Sigmoid colon (tissue), 4 donors: ENCODE measurements around the gene NACA2.
"Not testable (repeated sequence)": the region's sequence is repeated elsewhere in the genome, so short reads cannot be mapped to it uniquely, and the experiment has no call there.

Source experiments
- EP300 ChIP-seq, 4 donors: sonication (generic); formaldehyde crosslinking; IDR thresholded peaks; one replicate each; pipeline ENCODE4 v1.6.1; 2017; ENCODE audit warnings: antibody characterized with exemption in 4 of 4
- POLR2A ChIP-seq, 2 donors: fragments of 450-650 bp; IDR thresholded peaks; one replicate each; pipeline ENCODE4 v1.6.1; 2016; ENCODE audit warnings: antibody characterized with exemption in 2 of 2, mild to moderate bottlenecking in 2 of 2, moderate library complexity in 2 of 2
- POLR2AphosphoS5 ChIP-seq, 4 donors: sonication (generic); formaldehyde crosslinking; IDR thresholded peaks; one replicate each; pipeline ENCODE4 v1.6.1; 2017; ENCODE audit warnings: antibody characterized with exemption in 4 of 4
- TF ChIP-seq, protein P1 (sequence below), 4 experiments: fragments of 450-650 bp in 3 of 4; fragments of 200-600 bp in 1 of 4; IDR thresholded peaks; one replicate each; pipeline ENCODE4 v1.5.1; 2016 to 2019; ENCODE audit warnings: antibody characterized with exemption in 4 of 4, mild to moderate bottlenecking in 3 of 4, moderate library complexity in 2 of 4

DNA sequence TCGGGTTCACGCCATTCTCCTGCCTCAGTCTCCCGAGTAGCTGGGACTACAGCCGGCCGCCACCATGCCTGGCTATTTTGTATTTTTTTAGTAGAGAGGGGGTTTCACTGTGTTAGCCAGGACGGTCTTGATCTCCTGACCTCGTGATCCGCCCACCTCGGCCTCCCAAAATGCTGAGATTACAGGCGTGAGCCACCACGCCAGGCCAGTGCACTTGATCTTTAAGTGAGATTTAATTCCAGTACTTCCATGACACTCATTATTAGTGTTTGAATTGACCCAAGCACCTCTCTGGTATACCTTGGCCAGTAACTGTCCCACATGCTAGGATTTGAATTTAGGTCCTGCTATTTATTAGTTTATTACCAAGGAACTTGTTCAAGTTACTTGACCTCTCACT is 38.5 kb downstream of the NACA2 start:
- TF ChIP-seq POLR2AphosphoS5, POLR2A, EP300 (IDR thresholded peaks at IDR 0.05): not testable (repeated sequence)
- TF ChIP-seq, protein P1, sequence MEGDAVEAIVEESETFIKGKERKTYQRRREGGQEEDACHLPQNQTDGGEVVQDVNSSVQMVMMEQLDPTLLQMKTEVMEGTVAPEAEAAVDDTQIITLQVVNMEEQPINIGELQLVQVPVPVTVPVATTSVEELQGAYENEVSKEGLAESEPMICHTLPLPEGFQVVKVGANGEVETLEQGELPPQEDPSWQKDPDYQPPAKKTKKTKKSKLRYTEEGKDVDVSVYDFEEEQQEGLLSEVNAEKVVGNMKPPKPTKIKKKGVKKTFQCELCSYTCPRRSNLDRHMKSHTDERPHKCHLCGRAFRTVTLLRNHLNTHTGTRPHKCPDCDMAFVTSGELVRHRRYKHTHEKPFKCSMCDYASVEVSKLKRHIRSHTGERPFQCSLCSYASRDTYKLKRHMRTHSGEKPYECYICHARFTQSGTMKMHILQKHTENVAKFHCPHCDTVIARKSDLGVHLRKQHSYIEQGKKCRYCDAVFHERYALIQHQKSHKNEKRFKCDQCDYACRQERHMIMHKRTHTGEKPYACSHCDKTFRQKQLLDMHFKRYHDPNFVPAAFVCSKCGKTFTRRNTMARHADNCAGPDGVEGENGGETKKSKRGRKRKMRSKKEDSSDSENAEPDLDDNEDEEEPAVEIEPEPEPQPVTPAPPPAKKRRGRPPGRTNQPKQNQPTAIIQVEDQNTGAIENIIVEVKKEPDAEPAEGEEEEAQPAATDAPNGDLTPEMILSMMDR (IDR thresholded peaks at IDR 0.05) = not testable (repeated sequence)
